GM18870 (cell line): ENCODE data around the gene HSPB9.
"Not testable (repeated sequence)": the region's sequence is repeated elsewhere in the genome, so short reads cannot be mapped to it uniquely, and the experiment has no call there.

Source experiments
- ATAC-seq: cut with Tn5 transposase; IDR thresholded peaks from one replicate; pipeline ENCODE4 v1.9.1; 2021; ENCODE audit warnings: moderate library complexity; ENCODE audit not compliant: unreplicated experiment

HSPB9 gene

GRCh38 chr17:42140690-42141089 lies 18.1 kb downstream of the HSPB9 start:
- ATAC-seq = not testable (repeated sequence)

DNA sequence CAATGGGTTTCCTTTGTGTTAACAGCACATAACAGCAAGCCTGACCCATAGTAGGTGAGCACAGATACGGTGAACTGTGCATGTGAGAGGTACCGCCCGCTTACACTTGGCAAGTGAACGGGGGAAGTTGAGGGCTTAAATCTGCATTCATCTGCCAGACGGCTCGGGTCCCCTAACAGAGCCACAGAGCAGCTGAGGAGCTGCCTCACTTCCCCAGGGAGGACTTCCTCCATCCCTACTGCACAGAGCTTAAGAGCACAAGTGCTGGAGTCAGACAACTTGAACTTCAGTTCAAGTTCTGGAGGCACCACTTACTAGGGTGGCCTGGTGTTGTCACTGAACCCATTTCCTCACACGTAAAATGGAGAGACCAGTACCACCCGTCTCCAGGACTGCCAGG lies 18.8 kb downstream of the HSPB9 start:
- ATAC-seq = no peak

- ATAC-seq = no peak
Measured at GRCh38 chr17:42142371-42142896, 19.8 kb downstream of the HSPB9 start.

DNA sequence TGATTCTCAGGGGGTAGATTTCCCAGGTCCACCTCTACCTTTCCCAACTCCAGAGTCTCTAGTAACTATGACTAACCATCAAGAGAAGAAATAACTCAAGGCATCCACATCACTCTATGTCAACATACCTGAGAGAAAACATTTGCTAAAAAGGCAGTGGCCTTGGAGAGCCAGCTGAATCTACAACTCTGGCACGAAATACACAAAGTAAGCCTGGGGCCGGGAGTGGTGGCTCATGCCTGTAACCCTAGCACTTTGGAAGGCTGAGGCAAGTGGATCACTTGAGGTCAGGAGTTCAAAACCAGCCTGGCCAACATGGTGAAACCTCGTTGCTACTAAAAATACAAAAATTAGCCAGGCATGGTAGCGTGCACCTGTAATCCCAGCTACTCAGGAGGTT lies 20.5 kb downstream of the HSPB9 start:
- ATAC-seq = not testable (repeated sequence)

DNA sequence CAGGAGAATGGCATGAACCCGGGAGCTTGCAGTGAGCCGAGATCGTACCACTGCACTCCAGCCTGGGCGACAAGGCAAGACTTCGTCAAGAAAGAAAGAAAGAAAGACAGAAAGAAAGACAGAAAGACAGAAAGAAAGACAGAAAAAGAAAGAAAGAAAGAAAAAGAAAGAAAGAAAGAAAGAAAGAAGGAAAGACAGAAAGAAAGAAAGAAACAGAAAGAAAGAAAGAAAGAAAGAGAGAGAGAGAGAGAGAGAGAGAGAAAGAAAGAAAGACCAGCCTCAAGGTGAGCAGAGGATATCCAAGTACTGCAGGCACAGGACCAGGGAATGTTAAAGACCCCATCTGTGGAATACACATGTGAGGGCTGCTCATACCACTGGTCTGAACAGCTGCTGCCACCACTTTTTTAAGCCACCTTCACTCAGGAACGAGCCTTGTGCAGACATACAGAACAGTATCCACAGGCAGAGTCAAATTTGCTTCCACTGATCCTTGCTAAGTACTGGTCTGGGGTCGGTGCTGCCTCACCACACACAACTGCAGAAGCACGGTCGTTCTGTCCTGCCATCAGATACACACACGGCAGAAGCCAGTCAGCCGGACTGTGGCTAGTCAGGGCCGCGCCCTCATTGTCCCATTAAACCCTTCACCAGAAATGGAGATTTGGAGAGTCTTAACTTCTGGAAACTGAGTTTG lies 24.5 kb downstream of the HSPB9 start:
- ATAC-seq = no peak

DNA sequence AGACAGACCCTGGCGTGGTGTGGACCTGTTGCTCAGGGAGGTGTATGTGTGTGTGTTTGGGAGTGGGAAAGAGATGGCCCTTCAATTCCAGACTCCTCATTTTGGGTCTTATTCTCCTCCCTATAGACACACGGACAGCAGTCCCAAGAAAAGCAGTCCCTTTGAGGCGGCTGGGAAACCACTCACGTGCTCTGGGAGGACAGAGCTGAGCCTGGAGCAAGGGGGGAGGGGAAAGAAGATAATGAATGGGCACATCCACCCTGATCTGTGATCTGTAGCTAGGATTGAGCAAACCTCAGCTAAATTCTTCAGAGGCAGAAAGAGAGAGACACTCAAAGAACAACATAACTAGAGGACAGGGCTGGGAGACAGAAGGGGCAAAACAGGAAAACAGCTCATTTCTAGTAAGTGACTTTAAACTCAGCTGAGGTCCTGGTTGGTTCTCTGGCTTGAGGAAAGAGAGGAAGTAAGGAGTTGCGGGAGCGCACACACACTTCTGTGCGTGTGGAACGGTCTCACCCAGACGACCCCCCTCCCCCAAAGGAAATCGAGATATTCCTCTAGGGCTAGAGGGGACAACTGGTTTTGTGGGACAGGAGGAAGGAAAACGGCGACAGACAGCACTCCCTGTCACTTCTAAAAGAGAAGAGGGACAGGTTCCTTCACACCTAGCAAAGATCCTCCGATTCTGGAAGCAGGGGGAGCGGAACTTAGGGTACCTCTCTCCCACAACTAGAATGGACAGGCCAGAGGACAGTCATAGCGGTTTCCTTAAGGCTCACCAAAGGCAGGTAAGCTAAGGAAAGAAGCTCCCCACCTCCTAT lies 31.5 kb downstream of the HSPB9 start:
- no peak for ATAC-seq

GRCh38 chr17:42155614-42156045 lies 33.0 kb downstream of the HSPB9 start:
- no peak for ATAC-seq

- no peak for ATAC-seq
Measured at GRCh38 chr17:42159796-42160530, 37.4 kb downstream of the HSPB9 start.

- no peak for ATAC-seq
Measured at GRCh38 chr17:42160531-42160910, 37.9 kb downstream of the HSPB9 start.

DNA sequence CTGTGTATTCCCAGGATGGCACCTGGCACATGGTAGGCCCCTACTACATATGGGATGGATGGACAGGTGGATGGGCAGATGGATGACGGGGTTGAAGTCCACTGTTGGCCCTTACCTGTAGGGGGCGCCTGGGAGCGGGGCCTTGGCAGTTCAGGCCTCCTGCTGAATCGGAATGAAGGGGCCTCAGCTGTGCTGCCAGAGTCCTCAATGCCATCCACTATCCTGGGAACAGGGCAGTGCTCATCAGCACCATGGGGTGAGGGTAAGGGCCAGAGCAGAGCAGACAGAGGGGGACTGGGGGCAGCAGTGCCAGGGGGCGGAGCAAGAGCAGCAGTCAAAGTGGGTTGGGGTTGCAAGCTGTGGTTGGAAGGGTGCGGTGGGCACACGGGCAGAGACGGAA lies 40.5 kb downstream of the HSPB9 start:
- no peak for ATAC-seq

DNA sequence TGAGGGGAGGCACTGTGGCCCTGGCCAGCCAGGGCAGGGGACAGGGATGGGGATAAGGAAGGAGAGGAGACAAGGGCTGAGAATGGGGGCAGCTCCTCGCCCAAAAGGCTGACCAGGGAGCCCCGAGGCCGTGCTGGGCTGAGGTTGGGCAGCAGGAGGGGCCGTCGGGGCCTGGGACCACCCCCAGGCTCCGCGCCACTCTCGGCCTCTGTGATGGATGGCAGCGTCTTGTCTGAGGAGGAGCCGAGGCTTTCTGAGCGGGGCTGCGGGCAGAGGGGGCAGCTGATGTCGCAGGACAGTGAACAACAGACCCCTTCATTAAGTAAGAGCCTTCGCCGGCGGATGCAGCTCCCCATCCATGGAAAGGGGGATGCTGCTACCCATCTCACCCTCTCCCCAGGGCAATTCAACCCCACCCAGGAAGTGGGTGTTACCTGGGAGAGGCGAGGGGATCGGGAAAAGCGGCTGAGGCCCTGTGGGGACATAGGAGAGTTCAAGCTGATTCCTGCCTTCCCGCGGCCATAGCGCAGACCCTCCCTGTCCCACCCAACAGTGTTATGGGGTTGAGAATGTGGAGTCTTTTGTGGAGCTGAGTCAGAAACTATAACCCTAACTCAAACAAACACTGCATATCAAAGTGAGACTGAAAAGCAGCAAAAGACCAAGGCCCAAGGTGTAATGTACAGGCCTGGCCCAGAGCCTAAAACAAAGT lies 41.2 kb downstream of the HSPB9 start:
- ATAC-seq = no peak

DNA sequence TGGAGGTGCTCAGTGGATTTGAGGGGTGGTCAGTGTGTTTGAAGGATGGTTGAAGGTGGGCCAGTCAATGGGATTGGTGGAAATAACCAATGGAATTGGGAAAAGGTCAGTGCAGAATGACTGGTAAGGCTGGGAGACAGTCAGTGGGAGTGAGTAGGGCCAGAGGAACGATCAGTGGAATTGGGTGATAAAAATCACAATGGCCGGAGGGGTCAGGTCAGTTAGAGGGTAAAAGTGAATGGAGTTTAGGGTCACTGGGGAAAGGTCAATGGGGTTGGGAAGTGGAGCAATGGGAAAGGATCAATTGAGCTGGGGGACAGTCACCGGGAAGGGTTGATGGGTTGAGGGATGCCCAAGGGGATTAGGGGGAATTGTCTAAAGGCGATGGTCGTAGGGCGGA lies 43.1 kb downstream of the HSPB9 start:
- ATAC-seq = no peak

- ATAC-seq = no peak
Measured at GRCh38 chr17:42166196-42166763, 43.7 kb downstream of the HSPB9 start.

DNA sequence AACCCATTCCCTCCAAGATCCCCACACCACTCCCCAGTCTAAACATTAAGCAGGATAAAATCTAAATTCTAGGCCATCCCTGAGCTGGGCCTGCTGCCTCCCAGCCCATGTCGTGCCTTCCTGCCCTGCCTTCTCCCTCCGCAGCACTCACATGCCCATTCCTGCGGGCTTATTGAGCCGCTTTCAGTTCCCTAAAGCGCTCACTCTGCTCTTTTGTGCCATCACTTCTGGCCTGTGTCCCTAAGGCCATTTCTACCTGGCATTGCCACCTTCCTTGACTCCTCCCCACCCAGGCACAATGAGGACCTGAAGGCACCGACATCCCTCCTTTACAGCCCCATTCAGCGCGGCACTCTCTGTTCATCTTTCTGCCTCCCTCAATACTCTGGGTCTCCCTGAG lies 45.2 kb downstream of the HSPB9 start:
- no peak for ATAC-seq

DNA sequence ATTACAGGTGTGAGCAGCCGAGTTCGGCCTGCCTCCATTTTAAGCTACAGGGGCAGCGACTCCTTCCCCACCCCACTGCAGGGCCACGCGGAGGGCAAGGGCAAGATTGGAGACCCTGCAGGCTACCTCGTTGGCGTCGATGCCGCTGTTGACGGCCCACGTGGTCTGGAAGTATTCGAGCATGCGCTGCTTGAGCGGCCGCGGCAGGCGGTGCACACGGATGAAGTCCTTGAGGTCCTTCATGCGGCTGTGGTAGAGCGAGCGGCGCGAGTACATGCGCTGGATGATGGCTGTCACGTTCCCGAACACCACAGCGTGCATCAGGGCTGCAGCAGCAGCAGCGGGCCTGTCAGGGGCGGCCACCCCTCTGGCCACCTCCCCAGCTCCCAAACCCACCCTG lies 46.7 kb downstream of the HSPB9 start:
- no peak for ATAC-seq

GRCh38 chr17:42171831-42172230 lies 49.2 kb downstream of the HSPB9 start:
- no peak for ATAC-seq
